GM21360 (cell line): ENCODE measurements around the gene CAMTA1.

Experiments
- ATAC-seq: cut with Tn5 transposase; IDR thresholded peaks from one replicate; pipeline ENCODE4 v1.9.1; 2021; ENCODE audit warnings: mild to moderate bottlenecking, moderate library complexity; ENCODE audit not compliant: unreplicated experiment

Gene CAMTA1

GRCh38 chr1:7551442-7551841 is 766.2 kb downstream of the CAMTA1 start:
- ATAC-seq: no peak

GRCh38 chr1:7552402-7552801 is 767.1 kb downstream of the CAMTA1 start:
- no peak for ATAC-seq

GRCh38 chr1:7553042-7553690 is 767.9 kb downstream of the CAMTA1 start:
- ATAC-seq: no peak

GRCh38 chr1:7554385-7555235 is 769.4 kb downstream of the CAMTA1 start:
- no peak for ATAC-seq

- ATAC-seq: no peak
Measured at GRCh38 chr1:7555391-7556185, 770.3 kb downstream of the CAMTA1 start.

- no peak for ATAC-seq
Measured at GRCh38 chr1:7557301-7557891, 772.1 kb downstream of the CAMTA1 start.

- no peak for ATAC-seq
Measured at GRCh38 chr1:7558041-7558461, 772.8 kb downstream of the CAMTA1 start.

- no peak for ATAC-seq
Measured at GRCh38 chr1:7558481-7558880, 773.2 kb downstream of the CAMTA1 start.

GRCh38 chr1:7558921-7559869 is 773.9 kb downstream of the CAMTA1 start:
- ATAC-seq: no peak

GRCh38 chr1:7560128-7560527 is 774.9 kb downstream of the CAMTA1 start:
- ATAC-seq: no peak

- ATAC-seq: no peak
Measured at GRCh38 chr1:7560601-7561181, 775.4 kb downstream of the CAMTA1 start.

- no peak for ATAC-seq
Measured at GRCh38 chr1:7561331-7561921, 776.2 kb downstream of the CAMTA1 start.

GRCh38 chr1:7561936-7562728 is 776.9 kb downstream of the CAMTA1 start:
- ATAC-seq: no peak

- no peak for ATAC-seq
Measured at GRCh38 chr1:7562729-7563605, 777.7 kb downstream of the CAMTA1 start.

- no peak for ATAC-seq
Measured at GRCh38 chr1:7564137-7564536, 778.9 kb downstream of the CAMTA1 start.

GRCh38 chr1:7565099-7565750 is 780.0 kb downstream of the CAMTA1 start:
- ATAC-seq: no peak
